ENCODE results near the gene DNPH1.

DNPH1 gene

DNA sequence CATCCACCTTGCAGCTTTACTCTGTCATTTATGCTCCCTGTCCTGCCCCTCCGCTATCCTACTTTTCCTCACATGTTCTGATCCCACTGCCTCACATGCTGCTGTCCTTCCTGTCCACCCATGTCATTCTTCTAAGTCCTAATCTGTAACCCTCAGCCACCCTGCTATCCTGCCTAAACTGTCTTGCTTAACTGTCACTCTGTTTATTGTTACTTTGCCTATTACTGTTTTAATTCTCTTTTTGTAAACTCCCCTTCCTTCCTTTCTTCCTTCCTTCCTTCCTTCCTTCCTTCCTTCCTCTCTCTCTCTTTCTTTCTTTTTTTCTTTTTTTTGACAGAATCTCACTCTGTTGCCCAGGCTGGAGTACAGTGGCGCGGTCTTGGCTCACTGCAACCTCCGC lies 45.8 kb downstream of the DNPH1 start:
- no peak for DNase-seq

DNA sequence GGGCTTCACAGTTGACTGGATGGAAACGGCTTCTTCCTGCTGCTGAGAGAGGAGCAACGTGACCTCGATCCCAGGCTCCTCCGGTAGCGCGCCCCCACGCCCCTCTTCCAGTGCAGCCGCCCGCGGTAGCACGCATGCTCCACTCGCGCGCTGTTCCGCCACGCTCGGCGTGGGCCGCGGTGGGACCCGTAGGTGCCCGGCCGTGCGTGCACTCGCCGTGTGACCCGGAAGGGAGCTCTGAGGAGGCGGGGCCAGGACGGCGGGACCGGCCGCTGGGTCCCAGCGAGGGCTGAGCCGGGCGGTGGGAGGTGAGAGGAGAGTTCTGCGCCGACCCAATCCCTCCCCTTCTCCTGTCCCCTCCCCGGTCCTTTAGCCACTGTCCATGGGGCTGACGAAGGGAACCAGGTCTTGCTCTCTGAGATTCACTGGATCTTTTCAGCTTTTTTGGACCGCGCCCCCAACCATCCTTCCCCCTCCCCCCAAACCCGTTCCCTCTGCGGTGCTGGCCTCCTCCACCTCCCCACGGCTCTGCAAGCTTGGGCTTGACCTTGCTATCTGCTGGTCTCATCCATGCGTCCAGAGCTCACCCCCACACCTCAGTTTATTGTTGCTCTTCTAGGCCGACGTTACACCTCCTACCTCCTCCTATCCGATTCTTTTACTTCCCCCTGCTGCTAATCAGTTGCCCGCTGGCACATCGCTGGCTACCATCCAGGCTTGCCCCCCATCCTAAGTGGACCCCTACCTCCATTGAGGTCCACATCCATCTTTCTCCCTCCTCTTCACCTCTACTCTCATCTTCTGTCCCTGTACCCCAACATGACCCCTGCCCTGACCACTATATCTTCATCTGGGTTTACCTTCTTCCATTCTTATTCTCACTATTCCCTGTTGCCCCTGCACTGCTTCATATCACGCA lies 47.1 kb downstream of the DNPH1 start, which contains the start of gene CUL9:
Gene CUL9, plus strand, starts transcription at position 255 of the 919 bp plus-strand sequence. CDS start 2,115 bp downstream, outside the sequence.
- peak; percentile 37 to 89 (median 78) for DNase-seq

DNA sequence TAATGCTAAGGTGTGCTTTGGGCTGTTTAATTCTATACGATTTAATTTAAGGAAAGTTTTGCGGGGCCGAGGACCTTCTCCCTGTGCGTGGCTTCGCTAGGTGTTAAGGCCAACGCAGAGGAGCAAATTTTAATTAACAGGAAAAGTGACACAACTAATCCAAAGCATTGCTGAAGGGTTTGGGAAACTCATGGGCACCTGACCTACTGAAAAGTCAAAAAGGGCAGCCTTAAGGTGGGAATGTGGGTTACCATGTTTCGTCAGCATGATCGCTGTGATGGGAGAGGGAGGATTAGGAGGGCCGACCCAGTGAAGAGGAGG lies 47.7 kb downstream of the DNPH1 start:
- DNase-seq, result no peak

DNA sequence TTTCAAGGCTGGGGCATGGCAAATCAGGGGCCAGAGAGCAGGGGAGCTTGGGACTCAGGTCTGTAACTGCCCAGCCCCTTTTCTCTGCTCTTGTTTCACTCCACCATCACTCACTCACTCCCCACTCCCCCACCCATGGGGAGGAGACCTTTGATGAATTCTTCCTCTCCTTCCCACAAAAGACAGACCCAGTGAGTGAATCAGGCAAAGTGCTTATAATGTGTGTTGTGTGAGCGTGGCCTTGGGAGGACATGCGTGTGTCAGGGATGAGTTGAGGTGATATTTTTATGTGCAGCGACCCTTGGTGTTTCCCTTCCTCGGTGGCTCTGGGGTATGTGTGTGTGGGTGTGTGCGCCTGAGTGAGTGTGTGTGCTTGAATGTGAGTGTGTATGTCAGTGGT lies 48.3 kb downstream of the DNPH1 start:
- DNase-seq, result peak in 1 of 51 donors; percentile 10

DNA sequence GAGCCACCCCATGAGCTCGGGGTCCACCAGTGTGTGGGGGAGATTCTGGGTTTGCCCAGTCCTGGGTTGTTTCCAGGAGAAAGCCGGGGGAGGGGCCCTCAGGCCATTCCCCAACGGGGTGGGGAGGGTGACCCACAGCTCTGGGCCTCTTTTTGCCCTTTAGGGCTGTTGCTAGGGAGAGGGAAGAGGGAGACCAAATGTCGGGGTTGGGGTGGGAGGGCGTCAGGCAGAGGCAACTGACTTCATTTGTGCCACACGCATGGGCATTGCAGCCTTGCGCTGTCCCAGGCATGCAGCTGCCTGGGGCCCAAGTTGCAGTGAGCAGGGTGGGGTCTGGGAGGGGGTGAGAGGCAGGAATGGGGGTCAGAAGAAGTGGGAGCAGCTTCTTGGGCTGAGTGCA lies 49.2 kb downstream of the DNPH1 start:
- no peak for DNase-seq

DNA sequence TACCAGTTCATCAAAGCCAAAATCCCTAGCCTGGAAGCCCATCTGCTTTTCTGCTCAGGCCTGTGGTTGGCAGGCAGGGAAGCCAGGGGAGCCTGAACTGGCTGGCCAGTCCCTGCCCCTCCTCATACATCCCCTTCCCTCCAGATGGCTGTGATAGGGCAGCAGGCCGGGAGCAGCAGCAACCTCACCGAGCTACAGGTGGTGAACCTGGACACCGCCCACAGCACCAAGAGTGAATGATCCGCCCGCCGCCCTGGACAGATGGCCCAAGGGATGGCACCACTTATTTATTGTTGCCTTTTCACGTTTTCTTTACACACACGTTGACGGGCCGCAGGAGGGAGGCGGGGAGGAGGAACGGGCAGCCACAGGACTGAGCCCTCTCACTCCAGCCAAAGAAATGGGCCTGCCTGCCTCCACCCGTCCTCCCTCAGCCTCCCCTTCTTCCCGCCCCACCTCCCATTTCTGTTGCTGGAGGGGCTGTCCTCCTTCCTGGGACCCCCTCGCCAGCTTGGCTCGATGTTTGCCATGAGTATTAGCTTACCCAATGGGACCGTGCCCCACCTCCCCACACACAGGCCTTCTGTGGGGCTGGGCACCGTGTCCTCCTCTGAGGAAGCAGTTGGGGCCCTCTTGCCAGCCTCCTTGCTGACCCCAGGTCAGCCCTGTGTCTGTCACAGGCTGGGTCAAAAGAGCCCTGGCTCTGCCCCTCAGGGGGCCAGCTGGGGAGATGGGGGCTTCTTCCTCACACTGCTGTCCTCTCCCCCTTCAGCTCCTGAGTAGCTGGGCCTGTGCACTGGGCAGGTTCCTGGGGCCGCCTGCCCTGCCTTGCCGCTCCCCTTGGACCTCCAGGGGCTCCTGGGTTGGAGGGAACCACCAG lies 50.1 kb downstream of the DNPH1 start:
- no peak for DNase-seq

DNA sequence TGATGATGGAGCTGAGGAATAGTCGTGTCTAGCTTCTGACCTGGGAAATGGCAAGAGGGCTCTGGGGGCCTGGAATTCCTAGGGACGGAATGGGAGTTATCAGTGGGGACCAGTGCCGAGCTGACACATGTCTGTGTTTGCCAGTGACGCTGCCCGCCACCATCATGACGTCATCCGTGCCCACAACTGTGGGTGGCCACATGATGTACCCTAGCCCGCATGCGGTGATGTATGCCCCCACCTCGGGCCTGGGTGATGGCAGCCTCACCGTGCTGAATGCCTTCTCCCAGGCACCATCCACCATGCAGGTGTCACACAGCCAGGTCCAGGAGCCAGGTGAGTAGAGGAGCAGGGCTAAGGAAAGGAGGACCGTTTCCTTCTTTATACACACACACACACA lies 51.1 kb downstream of the DNPH1 start:
- peak in 1 of 51 donors; percentile 15 for DNase-seq

DNA sequence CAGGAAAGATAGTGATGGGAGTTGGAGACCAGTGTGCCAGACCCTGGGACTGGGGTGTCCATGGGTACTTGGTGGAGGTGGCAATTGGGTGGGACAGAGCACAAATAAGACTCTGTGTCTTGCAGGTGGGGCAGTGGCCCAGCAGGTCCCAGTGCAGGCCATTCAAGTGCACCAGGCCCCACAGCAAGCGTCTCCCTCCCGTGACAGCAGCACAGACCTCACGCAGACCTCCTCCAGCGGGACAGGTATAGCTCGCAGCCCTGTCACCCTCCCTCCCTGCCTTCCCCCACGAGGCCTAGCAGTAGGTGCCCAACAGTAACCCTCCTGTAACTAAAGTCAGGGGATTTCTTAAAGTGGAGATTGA lies 52.9 kb downstream of the DNPH1 start:
- no peak for DNase-seq

DNA sequence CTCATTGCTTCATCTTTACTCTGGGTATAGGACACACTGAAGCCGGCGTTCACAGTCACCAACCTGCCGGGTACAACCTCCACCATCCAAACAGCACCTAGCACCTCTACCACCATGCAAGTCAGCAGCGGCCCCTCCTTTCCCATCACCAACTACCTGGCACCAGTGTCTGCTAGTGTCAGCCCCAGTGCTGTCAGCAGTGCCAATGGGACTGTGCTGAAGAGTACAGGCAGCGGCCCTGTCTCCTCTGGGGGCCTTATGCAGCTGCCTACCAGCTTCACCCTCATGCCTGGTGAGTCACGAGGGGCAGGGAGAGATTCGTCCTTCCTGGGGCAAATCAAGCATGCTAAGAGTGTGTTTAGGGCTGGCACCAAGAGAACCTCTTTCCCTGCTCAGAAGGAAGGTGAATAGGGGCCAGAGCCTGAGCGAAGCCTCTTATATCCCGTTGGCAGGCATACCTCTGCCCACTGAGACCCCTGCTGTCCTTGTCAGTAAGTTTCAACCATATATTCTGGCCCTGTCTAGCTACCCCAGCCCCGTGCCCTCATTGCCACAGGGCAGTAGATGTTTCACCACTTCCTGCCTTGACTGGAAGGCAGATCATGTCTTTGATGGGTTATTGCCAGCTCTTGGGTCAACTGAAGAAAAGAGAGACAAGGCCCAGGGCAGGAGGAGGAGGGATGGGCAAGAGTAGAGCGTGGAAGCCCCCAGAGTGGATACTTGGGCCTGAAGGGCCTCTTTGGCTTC lies 53.4 kb downstream of the DNPH1 start:
- DNase-seq, result no peak

Data from hypothalamus (tissue), 51 donors.